ENCODE measurements around the gene CHST2. TPM values are rescaled to one million over a fixed set of nuclear protein-coding genes. Genes with fewer than 3 reads are reported as not detected.

CHST2 gene
- total RNA-seq, 1 donor from 2014 or later, result 41.6 TPM

DNA sequence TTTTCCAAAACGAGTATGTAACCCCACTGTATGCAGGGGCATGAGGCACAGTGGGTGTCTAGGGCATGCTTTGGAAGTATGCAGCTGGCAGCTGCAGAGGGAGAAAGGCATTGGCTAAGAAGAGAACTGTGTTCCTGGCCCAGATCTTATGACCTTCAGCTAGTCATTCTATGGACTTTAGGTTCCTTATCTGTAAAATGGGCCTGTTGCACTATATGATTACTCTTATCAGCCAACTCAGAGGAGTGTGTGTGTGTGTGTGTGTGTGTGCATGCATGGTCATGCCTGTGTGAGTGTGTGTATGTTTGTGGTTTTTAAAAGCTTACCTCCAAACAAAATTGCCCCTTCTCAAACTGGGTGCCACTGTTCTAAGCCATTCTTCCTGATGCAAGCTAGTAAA is 27.4 kb upstream of the CHST2 start:
- Mint-ChIP-seq H3K4me3 (ENCODE audit: unreplicated experiment) (no peak overlapping the region), H3K36me3 (ENCODE audit: unreplicated experiment) (no peaks in the 10 kb centered on the region), H3K27me3 (ENCODE audit: unreplicated experiment) (peaks cover 2% of the 10 kb centered on the region), H3K9me3 (ENCODE audit: unreplicated experiment) (no peaks in the 10 kb centered on the region), H3K4me1 (ENCODE audit: unreplicated experiment) (no peaks in the 10 kb centered on the region), H3K27ac (ENCODE audit: unreplicated experiment) (no peak overlapping the region)
- DNase-seq (ENCODE audit: extremely low spot score, unreplicated experiment), result no peak
- TF ChIP-seq, protein P1, sequence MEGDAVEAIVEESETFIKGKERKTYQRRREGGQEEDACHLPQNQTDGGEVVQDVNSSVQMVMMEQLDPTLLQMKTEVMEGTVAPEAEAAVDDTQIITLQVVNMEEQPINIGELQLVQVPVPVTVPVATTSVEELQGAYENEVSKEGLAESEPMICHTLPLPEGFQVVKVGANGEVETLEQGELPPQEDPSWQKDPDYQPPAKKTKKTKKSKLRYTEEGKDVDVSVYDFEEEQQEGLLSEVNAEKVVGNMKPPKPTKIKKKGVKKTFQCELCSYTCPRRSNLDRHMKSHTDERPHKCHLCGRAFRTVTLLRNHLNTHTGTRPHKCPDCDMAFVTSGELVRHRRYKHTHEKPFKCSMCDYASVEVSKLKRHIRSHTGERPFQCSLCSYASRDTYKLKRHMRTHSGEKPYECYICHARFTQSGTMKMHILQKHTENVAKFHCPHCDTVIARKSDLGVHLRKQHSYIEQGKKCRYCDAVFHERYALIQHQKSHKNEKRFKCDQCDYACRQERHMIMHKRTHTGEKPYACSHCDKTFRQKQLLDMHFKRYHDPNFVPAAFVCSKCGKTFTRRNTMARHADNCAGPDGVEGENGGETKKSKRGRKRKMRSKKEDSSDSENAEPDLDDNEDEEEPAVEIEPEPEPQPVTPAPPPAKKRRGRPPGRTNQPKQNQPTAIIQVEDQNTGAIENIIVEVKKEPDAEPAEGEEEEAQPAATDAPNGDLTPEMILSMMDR (IDR thresholded peaks at IDR 0.05), result no peak

DNA sequence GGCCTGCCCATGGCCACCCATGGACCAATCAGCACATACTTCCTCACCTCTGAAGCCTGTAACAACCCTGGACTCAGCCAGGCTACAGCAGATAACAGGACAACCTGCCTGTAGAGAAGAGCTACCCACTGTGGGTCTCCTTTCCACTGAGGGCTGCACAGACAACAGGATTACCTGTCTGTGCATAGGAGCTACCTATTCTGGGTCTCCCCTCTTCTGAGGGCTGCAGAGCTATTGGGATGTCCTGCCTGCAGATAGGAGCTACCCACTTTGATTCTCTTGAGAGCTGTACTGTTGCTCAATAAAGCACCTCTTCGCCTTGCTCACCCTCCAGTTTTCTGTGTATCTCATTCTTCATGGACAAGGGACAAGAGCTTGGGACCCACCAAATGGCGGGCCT is 23.8 kb upstream of the CHST2 start:
- H3K9me3 Mint-ChIP-seq (ENCODE audit: unreplicated experiment), result no peaks in the 10 kb centered on the region
- H3K27ac Mint-ChIP-seq (ENCODE audit: unreplicated experiment), result no peak overlapping the region
- H3K4me3 Mint-ChIP-seq (ENCODE audit: unreplicated experiment), result no peak overlapping the region
- peaks cover 13% of the 10 kb centered on the region for H3K27me3 Mint-ChIP-seq (ENCODE audit: unreplicated experiment)
- H3K4me1 Mint-ChIP-seq (ENCODE audit: unreplicated experiment), result peaks cover 7% of the 10 kb centered on the region
- DNase-seq (ENCODE audit: extremely low spot score, unreplicated experiment), result no peak
- H3K36me3 Mint-ChIP-seq (ENCODE audit: unreplicated experiment), result no peaks in the 10 kb centered on the region
- TF ChIP-seq, protein P1 (IDR thresholded peaks at IDR 0.05), result no peak

DNA sequence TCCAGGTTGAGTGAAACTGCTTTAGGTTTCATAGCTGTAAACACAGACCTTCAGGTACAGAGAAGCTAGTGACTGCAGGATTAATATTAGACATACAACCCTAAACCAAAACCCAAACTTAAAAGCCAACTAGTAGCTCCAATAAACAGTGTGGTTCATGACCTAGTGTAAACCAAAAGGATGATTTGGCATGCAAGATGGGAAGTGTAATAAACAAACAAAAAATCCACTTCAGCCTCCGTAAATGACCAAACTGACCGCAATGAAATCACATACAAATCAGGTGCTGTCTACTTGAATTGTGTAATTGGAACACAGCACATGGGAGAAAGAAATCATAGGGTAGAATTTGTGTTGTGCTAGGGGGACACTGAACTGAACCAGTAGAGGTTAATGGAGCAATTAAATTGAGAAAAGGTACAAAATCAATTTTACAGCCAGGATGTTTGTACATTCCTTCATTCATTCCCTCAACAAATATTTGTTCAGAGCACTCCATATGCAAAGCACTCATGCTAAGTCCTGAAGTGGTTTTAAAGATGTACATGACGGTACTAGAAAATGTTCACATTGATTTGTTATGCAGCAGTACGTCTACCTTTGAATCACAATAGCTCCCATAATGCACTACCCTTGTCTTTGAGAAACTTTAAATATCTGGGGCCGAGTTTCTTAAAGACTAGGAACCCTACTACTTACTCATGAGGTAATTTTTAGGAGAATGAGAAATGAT is 21.4 kb upstream of the CHST2 start:
- Mint-ChIP-seq H3K9me3 (ENCODE audit: unreplicated experiment) (no peaks in the 10 kb centered on the region), H3K36me3 (ENCODE audit: unreplicated experiment) (no peaks in the 10 kb centered on the region), H3K27me3 (ENCODE audit: unreplicated experiment) (peaks cover 22% of the 10 kb centered on the region), H3K4me1 (ENCODE audit: unreplicated experiment) (peaks cover 7% of the 10 kb centered on the region), H3K27ac (ENCODE audit: unreplicated experiment) (no peak overlapping the region), H3K4me3 (ENCODE audit: unreplicated experiment) (no peak overlapping the region)
- TF ChIP-seq, protein P1 (IDR thresholded peaks at IDR 0.05), result no peak
- DNase-seq (ENCODE audit: extremely low spot score, unreplicated experiment), result no peak

DNA sequence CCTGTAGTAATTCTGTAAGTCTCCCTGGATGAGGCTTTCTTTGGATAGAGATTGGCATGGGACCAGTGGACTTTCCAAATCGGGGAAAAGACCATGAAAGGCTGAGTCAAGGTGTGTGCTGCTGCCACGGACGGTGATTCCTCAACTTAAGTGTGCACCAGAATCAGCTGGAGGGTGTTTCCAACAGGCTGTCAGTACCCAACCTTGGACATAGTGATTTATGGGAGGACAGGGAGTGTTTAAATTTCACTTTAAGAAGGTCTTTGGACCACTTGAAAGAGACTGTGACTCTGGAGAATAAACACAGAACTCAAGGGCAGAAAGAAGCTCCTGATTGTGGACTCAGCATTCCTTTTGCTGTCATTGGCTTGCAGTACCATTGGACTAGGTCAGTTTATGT is 20.4 kb upstream of the CHST2 start:
- Mint-ChIP-seq H3K36me3 (ENCODE audit: unreplicated experiment) (no peaks in the 10 kb centered on the region), H3K4me3 (ENCODE audit: unreplicated experiment) (no peak overlapping the region), H3K4me1 (ENCODE audit: unreplicated experiment) (peaks cover 7% of the 10 kb centered on the region), H3K9me3 (ENCODE audit: unreplicated experiment) (peaks cover 1% of the 10 kb centered on the region), H3K27ac (ENCODE audit: unreplicated experiment) (no peak overlapping the region), H3K27me3 (ENCODE audit: unreplicated experiment) (peaks cover 22% of the 10 kb centered on the region)
- TF ChIP-seq, protein P1 (IDR thresholded peaks at IDR 0.05), result no peak
- DNase-seq (ENCODE audit: extremely low spot score, unreplicated experiment), result no peak

DNA sequence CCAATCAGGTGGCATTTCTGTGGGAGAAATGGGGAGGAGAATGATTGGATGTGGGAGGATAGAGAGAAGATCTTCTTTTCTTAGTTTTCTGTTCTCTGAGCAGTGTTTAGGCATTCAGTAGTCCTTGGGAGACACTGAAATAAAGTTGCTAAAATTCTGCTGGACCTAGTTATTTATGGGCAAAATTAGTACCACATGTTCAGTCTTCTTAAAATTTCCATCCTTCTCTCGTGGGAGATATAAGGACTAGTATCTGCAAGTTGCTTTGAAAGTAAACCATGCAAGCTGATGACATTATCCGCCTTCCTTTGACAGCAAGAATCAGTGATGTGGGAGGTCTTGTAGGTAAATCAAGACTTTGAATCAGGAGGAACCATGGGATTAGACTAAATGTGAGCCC is 19.9 kb upstream of the CHST2 start:
- Mint-ChIP-seq H3K4me3 (ENCODE audit: unreplicated experiment) (no peak overlapping the region), H3K27me3 (ENCODE audit: unreplicated experiment) (peaks cover 22% of the 10 kb centered on the region), H3K4me1 (ENCODE audit: unreplicated experiment) (peaks cover 7% of the 10 kb centered on the region), H3K9me3 (ENCODE audit: unreplicated experiment) (peaks cover 6% of the 10 kb centered on the region), H3K36me3 (ENCODE audit: unreplicated experiment) (no peaks in the 10 kb centered on the region), H3K27ac (ENCODE audit: unreplicated experiment) (no peak overlapping the region)
- no peak for DNase-seq (ENCODE audit: extremely low spot score, unreplicated experiment)
- TF ChIP-seq, protein P1 (IDR thresholded peaks at IDR 0.05), result no peak
